NCI-H128 (cell line): ENCODE measurements around the gene COA5.

ENCODE experiments used
- DNase-seq: peaks from one replicate; lab custom pipeline; 2025; ENCODE audit not compliant: unreplicated experiment; lab: John Stamatoyannopoulos, UW

COA5 gene

DNA sequence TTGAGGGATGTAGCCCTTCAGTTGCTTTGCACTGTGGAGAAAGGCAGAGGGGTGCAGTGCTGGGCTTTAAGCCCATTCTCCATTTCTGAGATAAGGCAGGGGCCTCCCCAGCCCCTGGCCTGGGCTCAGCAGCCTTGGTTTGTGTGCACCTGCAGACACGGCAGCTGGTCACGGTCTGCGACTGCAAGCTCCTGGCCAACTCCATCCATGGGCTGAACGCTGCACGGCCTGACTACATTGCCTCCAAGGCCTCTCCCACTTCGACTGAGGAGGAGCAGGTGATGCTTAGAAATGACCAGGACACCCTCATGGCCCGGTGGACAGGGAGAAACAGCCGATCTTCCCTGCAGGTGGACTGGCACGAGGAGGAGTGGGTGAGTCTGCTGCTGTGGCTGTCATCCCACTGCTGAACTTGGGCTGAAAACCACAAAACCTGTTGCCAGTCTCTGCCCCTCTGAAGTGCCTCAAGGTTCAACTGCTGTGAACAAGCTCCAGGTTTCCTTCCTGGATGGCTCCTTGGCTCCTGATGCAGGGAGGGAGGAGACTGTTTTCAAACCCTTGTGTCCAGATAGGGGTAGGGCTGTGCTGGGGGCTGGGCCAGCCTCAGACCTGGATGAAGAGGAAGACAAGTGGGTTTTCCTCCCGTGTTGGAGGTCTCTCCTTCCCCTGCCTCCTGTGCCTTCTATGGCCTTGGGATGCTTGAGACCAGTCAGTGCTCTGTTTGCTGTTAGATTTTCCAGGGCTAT lies 54.0 kb downstream of the COA5 start:
- no peak for DNase-seq

DNA sequence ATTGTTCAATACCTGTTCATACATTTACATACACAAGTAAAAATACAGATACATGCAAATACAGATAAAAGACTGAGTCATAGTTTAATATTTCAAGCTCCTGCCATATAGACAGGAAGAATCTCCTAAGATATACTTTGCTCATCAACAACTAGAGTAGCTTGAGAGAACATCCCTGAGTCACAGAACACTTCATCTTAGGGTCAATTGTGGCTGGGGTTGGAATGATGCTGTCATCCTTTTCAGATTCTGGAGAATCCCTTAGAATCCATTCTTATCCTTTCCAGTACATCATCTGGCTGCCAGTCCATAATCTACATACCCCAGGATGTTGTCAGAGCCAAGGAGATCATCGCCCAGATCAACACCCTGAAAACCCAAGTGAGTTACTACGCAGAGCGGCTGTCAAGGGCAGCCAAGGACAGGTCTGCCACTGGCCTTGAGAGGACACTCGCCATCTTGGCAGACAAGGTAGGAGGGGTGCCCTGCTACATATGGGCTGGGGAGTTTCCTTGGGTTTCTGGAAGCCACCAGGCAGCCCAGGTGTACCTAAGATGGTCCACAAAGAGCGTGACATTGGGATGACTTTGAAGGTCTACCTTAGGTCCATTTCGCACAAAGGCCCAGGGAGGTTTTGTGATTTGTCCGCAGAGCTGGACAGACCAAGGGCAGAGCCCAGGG lies 55.7 kb downstream of the COA5 start:
- DNase-seq: no peak

DNA sequence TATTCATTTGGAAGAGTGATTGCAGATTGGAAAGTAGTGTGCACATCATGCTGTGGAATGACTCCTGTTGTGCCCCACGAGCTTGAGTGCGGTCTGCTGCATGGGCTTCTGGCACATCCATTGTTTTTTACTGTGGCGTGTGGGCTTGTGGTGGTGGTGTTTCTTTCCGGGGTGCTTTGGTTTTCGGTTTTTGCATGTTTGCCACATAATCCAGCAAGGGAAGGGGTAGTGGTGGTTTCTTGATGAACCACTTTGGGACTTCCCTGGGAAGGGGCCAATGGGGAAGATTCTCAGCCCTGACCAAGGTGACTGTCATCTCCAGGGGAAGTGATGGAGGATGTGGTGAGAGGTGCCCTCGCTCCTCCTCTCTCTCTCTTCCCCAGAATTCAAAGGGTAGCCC lies 57.0 kb downstream of the COA5 start:
- no peak for DNase-seq

DNA sequence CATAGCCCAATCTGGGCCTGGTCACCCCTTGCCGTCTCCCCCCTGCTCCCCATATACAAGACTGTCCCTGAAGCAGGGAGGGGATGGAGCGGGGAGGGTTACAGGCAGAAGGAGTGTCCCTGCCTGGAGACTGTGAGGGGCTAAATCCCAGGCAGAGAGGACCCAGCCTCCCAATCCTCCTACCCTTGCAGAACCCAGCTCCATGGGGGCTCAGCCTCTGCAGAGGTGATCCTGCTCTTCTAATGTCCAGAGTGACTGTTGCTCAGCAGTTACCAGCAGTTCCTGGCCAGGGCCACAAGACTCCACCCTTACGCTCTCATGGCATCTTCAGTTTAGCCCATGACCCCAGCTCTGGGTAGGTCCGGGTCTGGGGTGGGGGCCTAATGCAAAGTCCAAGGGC lies 58.1 kb downstream of the COA5 start:
- no peak for DNase-seq
